ENCODE measurements around the gene CEP63.

The CEP63 gene

GRCh38 chr3:134485718-134486576 lies at the start of gene CEP63, which contains the start of gene ANAPC13:
CEP63 (plus strand) TSS chr3:134486057; CDS start chr3:134495321, 9,264 bp downstream.
ANAPC13 (minus strand) TSS chr3:134485985; CDS start chr3:134482904, 3,081 bp downstream.
- peak; percentile 98 for DNase-seq

- no peak for DNase-seq
These were observed 48.6 kb upstream of the CEP63 start for GRCh38 chr3:134437211-134437752.

DNA sequence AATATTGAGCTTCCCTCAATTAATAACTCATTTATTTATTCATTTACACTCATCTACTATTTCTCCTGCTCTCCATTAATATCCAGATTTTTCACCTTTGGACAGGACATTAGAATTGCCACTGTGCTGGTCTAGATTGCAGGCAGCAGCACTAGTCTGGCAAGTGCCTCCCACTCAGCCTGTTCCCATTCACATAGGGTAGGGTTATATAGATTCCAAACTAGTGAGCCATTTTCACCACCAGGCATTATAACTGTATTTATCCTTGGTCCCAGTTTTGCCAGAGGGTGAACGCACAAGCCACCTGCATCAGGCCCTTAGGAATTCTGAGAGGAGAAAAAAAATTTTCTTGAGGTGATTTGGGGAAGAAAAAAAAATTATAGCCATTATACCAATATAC lies 44.5 kb upstream of the CEP63 start:
- no peak for DNase-seq

DNA sequence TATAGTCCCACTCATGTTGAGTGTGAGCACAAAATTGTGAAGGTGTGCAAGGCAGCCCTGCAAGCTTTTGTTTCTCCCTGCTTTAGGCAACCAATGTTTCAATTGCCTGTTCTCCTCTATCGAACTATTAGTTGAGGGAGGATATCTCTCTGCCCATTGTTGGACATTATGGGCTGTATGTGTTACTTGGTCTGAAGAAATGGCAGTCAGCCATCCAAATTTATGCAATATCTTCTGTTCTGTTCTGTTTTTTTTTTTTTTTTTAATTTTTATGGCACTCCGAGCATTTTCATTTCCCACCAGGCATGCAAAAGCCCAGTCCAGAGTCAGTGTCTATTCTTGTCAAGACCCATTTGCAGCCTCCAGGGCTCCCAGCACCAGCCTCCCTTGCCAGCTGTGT lies 44.0 kb upstream of the CEP63 start:
- DNase-seq = no peak

DNA sequence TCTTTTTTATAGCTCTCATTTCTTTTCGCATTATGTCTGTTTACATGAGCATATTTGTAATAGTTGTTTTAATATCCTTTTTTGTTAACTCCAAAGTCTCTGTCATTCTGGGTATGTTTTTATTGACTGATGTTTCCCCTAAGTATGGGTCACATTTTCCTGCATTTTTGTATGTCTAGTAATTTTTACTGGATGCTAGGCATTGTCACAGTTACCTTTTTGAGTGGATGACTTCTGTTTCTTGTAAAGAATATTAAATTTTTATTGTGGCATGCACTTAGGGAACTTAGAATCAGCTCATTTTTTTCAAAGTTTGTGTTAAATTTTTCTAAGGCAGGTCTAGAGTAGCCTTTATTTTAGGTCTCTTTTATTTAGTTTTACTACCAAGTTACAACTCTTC lies 40.8 kb upstream of the CEP63 start:
- no peak for DNase-seq

GRCh38 chr3:134445636-134446035 lies 40.2 kb upstream of the CEP63 start:
- no peak for DNase-seq

DNA sequence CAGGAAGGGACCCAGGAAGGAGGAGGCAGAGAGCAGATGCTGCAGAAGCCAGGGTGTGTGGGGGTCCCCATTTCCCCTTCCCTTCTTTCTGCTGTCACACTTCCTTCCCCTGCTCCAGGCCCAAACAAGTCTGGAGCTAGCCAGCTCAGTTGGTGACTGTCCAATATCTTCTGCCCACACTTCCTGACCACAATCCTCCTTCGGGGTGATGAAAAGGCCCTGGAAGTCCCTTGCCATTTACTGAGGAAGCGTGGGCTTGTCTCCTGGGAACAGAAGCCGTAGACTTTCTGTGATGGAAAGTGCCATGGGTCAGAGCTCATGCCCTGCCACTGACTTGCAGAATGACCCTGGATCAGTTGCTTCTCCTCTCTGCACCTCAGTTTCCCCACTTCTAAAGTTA lies 39.1 kb upstream of the CEP63 start:
- DNase-seq = no peak

DNA sequence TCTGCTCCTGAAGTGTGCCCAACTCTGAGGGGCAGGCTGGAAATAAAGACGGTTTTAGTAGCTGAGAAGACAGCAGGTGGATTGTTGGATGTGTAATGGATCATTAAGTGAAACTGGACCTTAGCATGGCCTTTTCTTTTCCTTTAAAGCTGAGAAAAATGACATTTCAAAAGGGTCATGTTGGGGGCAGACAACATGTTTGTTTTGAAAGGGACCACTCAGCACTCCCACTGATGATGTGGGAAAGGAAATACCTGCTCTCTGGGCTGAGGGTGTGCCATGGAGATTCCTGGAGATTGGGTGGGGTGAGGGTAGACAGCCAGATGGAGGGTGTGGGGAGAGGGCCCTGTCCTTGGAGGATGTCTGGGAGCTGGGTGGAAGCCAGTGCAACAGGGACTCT lies 38.5 kb upstream of the CEP63 start:
- DNase-seq = no peak

DNA sequence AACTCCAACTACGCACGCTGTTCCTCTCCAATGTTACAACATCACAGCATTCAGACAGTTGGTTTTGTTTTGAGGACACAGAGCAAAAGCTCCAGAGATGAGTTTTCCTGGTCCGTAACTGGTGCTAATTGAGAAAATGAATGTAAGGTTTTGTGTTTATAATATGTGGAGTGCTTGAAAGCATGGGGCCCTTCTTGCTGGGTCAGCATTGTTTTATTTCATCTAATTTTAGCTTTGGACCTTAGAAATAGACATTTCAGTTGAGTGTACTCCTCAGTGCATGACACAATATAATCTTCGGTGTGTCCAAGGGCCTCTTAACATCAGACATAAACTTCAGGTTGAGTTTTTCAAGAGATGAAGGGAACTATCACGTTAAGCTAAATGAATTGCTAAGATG lies 37.2 kb upstream of the CEP63 start:
- DNase-seq = no peak

- DNase-seq = no peak
These were observed 36.6 kb upstream of the CEP63 start for GRCh38 chr3:134449277-134449676.

DNA sequence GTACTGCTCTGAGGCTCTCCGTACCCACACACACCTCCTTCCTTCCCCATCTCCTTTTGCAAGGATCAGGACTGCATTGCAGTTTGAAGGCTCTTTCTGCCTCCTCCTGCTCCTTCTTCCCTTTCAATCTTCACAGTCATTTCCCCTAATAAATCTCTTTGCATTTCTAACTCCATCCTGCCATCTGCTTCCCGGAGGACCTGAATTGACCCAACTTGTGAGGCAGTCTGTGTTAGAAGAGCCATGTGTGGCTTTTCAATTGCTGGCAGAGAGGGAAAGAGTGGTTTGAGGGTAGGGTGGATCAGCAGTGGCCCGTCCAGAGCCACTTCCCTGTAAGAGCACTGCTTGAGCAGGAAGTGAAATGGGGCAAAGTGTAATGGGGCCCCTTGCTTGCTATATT lies 35.9 kb upstream of the CEP63 start:
- DNase-seq = no peak

- no peak for DNase-seq
These were observed 32.2 kb upstream of the CEP63 start for GRCh38 chr3:134453631-134454030.

GRCh38 chr3:134457376-134458074 lies 28.3 kb upstream of the CEP63 start:
- DNase-seq = no peak

GRCh38 chr3:134458406-134458945 lies 27.4 kb upstream of the CEP63 start:
- no peak for DNase-seq

- no peak for DNase-seq
These were observed 26.3 kb upstream of the CEP63 start for GRCh38 chr3:134459562-134459961.

DNA sequence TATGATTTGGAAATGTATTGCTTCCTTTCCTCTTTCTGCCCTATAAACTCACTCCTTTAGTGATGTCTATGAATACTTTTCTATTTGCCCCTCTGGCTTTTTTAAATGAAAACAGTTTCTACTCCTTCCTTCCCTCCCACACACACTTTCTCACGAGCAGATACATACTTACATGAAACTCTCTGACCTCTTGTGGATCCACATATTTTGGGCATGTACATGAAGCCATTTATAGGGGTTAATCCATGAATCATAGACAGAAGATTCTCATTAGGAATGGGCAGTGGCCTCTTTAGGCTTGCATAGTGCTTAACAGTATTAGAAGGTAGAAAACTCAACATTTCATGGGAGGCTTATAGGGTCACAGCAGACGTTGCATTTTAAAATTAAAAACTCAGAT lies 24.9 kb upstream of the CEP63 start:
- DNase-seq = no peak

DNA sequence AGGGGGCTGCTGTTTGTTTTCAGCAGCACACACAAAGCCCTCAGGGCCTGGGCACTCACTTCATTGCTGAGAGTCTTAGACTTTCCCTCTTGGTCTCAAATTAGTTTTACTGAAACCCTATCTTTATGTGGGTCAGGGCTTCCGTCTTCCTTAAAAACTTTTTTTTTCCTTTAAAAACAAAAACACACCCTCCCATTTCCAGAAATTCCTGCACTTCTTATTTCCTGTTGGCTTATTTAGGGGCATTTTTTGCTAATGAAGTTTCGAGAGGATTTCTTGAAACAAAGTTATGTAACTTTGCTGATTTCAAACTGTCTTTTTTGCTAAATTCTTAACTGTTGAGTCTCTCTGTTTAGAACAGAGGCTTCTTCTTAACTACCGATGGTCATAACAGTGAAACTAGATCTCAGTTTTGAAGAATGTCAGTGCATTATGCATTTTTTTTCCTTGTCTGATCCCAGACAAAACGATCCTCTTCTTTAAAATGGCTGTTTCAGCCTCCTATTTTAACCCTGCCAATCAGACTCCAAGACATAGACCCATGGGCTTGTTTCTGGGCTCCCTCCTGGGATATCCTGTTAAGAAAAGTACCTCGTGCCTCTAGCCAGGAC lies 23.4 kb upstream of the CEP63 start:
- DNase-seq = no peak

DNA sequence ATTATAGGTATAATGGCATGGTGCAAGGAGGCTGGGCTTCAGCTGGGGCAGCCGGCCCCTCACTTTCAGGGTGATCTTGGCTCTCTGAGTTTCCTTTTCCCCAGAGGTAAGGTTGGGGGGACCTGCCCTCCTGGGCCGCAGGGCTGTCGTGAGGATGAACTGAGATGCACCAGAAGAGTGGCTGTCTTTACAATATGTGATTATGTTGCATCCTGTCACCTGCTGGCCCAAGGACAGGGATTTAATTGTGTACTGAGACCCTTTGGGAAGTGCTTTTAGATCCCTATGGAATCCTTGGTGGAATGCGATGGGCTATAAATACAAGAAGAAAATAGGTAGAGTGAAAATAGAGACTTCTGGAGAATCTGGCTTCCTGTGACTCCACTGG lies 22.2 kb upstream of the CEP63 start:
- DNase-seq = no peak

DNA sequence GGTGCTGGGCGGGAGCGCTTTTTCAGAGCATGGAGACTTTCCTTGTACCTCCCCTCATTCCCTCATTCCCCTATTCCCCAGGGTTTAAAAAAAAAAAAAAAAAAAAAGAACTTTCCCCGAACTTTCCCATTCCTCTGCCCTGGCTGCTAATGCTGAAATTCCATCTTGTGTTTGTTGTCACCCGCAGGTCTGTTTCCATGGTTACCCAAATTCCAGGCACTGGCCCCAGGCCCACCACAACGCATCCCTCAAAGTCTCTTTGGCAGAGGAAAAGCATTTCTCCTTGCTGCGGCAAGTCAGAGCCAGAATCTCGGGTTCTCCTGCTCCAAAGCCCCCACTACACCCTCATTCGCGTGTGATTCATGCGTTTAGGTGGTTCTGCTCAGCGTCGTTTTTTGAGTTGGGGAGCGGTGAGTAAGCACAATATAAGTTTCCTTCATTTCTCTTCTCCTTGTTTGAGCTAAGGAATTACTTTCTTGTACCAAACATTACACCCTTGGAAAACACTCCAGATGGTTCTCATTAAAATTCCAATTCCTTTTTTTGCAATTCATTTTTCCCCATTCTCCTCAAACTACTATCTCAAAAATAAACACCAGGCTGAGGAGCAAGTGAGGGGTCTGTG lies 21.7 kb upstream of the CEP63 start:
- DNase-seq = no peak

GRCh38 chr3:134464689-134465365 lies 21.0 kb upstream of the CEP63 start:
- no peak for DNase-seq

DNA sequence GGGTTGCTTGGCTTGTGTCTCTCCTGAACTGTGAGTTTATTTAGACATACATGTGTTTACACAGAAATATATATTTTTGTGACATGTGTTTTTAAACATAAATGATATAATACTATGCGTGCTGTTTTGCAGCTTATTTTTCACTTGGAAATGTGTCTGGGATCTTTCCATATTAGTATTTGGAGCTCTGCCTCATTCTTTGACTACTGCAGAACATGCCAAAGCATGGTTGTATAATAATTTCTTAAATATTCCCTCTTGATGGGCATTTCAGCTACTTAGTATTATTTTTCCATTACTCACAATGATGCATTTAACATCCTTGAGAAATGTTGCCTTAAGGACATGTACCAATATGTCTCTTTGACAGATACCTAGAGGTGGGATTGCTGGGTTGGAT lies 19.5 kb upstream of the CEP63 start:
- DNase-seq = no peak

DNA sequence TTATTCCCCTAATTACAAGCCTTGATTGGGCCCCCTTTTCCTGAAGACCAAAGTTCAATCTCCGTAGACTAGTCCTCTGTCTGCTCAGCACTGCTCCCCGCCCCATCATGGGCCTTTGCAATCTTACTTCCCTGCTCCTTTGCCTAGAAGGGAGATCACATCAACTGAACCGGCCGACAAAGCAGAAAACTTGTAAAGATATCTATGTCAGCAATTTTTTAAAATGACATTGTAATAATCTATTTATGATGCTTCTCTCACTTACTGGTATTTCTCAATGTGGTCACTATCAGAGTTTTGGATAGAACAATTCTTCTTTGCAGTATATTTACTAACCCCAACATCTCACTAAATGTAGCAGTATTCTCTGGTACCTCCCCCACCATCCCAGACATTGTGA lies 17.3 kb upstream of the CEP63 start:
- no peak for DNase-seq
